Uterus (tissue), 4 donors: ENCODE measurements around the gene NFIC. TPM values are rescaled to one million over a fixed set of nuclear protein-coding genes. Genes with fewer than 3 reads are reported as not detected.

Experiments
- DNase-seq, 2 donors: peaks; one replicate each; pipeline ENCODE4 v3.0.0-alpha.2; 2019 to 2020
- H3K27ac ChIP-seq, 2 donors: fragments of 200-600 bp; sonication (generic); 1 replicate in 1 of 2; 2 replicates in 1 of 2; pipeline ENCODE4 v1.5.1; 2016 to 2018
- H3K27me3 ChIP-seq, 2 donors: fragments of 200-600 bp; sonication (generic); one replicate each; pipeline ENCODE4 v1.5.1; 2018 to 2019; ENCODE audit warnings: control low read depth in 1 of 2
- H3K36me3 ChIP-seq, 2 donors: fragments of 200-600 bp; sonication (generic); one replicate each; pipeline ENCODE4 v1.5.1; 2019; ENCODE audit warnings: control low read depth in 1 of 2
- H3K4me1 ChIP-seq, 2 donors: fragments of 200-600 bp; sonication (generic); one replicate each; pipeline ENCODE4 v1.5.1; 2018 to 2019; ENCODE audit warnings: control low read depth in 1 of 2
- H3K4me3 ChIP-seq, 2 donors: fragments of 200-600 bp; sonication (generic); 1 replicate in 1 of 2; 2 replicates in 1 of 2; pipeline ENCODE4 v1.5.1; 2018 to 2019; ENCODE audit warnings: mild to moderate bottlenecking in 1 of 2
- H3K9me3 ChIP-seq, 2 donors: fragments of 200-600 bp; sonication (generic); one replicate each; pipeline ENCODE4 v1.5.1; 2019; ENCODE audit warnings: control low read depth in 1 of 2
- CTCF ChIP-seq, 4 experiments: fragments of 200-600 bp in 2 of 4; fragments of 450-650 bp in 2 of 4; sonication (generic) in 2 of 4; IDR thresholded peaks; one replicate each; pipeline ENCODE4 v1.5.1; 2016 to 2019; ENCODE audit warnings: antibody characterized with exemption in 4 of 4, mild to moderate bottlenecking in 2 of 4, moderate library complexity in 1 of 4
- POLR2A ChIP-seq, 2 donors: fragments of 450-650 bp; IDR thresholded peaks; one replicate each; pipeline ENCODE4 v1.6.1; 2016; ENCODE audit warnings: antibody characterized with exemption in 2 of 2, mild to moderate bottlenecking in 1 of 2, moderate library complexity in 1 of 2
- intact Hi-C: fragments of 100-400 bp; cut with DNase I; formaldehyde crosslinking; loops from one replicate; pipeline ENCODE4 v1.15.1; 2023; ENCODE audit warnings: low total_unique reads
- total RNA-seq, 4 donors: library from RNA; depleted of rRNA in 3 of 4; stranded (reverse); fragments of >200 nt in 3 of 4; gene quantifications; one replicate each; pipeline versions ENCODE4 v1.1.0 to v1.2.4, GENCODE V29; 2014 to 2023
- donor health status: DM: yes; HTN: yes; CAD: no.

The NFIC gene
- total RNA-seq, 4 donors from 2014 or later = 18.5 to 361 (median 82.9) TPM

DNA sequence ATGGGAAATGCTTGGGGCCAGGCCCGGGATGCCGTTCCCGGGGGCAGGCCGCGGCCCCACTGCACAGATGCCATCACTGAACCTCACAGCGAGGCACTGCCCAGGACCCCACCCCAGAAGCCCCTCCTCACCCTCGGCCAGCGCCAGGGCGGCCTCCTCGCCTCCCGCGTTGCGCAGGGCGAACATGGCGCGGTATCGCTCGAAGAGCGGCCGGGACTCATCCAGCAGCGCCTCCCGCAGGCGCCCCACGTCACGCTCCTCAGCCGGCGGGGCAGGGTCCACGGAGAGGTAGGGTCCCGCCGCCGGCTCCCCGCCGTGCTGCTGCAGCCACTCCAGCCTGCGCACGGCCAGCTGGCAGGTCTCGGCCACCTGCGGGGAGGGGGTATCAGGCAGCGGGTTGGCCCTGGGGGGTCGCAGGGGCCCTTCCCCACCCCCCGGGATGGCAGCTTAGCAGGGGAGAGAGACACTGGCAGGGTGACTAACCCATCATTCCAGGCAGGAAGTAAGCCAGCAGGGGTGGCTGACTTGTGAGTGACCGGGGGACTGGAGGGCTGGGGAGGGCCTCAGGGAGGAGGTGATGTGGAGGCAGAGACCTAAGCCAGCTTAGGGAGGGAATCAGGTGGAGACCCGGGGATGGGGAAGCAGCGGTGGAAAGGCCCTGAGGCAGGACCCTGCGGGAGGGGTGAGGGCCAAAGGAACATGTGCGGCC is 125.9 kb downstream of the NFIC start:
- intact Hi-C loops = no loop called here
- no peaks in the 10 kb centered on the region for H3K4me1 ChIP-seq
- no peaks in the 10 kb centered on the region for H3K27me3 ChIP-seq
- no peak for TF ChIP-seq POLR2A (IDR thresholded peaks at IDR 0.05)
- TF ChIP-seq CTCF (IDR thresholded peaks at IDR 0.05) = no peak
- no peak overlapping the region for H3K27ac ChIP-seq
- H3K4me3 ChIP-seq = no peak overlapping the region
- H3K9me3 ChIP-seq = no peaks in the 10 kb centered on the region
- no peaks in the 10 kb centered on the region for H3K36me3 ChIP-seq
- no peak for DNase-seq

GRCh38 chr19:3492919-3493318 is 126.5 kb downstream of the NFIC start:
- no peak for TF ChIP-seq POLR2A (IDR thresholded peaks at IDR 0.05)
- no peak for TF ChIP-seq CTCF (IDR thresholded peaks at IDR 0.05)
- intact Hi-C loops = no loop called here
- Histone ChIP-seq H3K4me1 (no peaks in the 10 kb centered on the region), H3K36me3 (no peaks in the 10 kb centered on the region), H3K27ac (no peak overlapping the region), H3K27me3 (no peaks in the 10 kb centered on the region), H3K9me3 (no peaks in the 10 kb centered on the region), H3K4me3 (no peak overlapping the region)
- DNase-seq = no peak

DNA sequence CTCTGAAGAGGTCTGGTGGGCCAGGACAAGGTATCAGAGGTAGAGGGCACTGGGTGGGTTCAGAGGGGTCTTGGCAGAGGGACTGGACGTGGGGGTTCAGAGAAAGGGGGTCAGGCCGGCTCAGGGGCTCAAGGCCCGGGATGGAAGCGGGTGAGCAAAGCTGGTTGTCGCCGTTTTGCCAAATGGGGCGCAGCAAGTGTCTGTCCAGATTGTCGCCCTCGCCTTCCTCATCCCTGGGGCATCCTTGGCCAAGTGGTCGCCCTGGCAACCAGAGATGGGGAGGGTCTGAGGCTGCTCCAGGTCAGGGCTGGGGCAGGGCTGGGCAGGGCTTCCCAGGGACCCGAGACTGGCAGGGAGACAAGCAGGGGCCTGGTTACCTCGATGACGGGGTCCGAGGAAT is 127.3 kb downstream of the NFIC start:
- intact Hi-C loops = no loop called here
- H3K27ac ChIP-seq = no peak overlapping the region
- no peaks in the 10 kb centered on the region for H3K36me3 ChIP-seq
- H3K27me3 ChIP-seq = no peaks in the 10 kb centered on the region
- H3K4me1 ChIP-seq = no peaks in the 10 kb centered on the region
- H3K9me3 ChIP-seq = no peaks in the 10 kb centered on the region
- TF ChIP-seq POLR2A (IDR thresholded peaks at IDR 0.05) (no peak), CTCF (IDR thresholded peaks at IDR 0.05) (no peak)
- DNase-seq = no peak
- H3K4me3 ChIP-seq = no peak overlapping the region

DNA sequence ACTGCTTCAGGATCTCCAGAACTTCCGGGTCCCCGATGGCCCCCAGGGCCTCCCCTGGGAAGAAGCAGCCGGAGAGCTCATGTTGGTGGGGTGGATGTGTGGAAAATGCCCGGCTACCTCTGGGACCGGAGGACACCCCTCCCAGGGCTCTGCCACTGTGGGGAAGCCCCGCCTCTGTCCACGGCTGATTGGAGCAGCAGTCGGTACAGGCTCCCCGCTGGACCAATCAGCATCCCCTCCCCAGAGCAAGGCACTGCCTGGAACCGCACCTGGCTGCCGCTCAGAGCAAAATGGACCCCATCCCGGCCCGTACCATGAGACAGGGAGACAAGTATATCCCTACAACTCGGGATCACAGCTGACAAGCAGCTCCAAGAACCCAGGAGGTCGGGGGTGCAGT is 127.7 kb downstream of the NFIC start:
- Histone ChIP-seq H3K27ac (no peak overlapping the region), H3K4me3 (no peak overlapping the region), H3K36me3 (no peaks in the 10 kb centered on the region), H3K4me1 (no peaks in the 10 kb centered on the region), H3K27me3 (no peaks in the 10 kb centered on the region), H3K9me3 (no peaks in the 10 kb centered on the region)
- intact Hi-C loops = no loop called here
- DNase-seq = no peak
- TF ChIP-seq CTCF (IDR thresholded peaks at IDR 0.05) (no peak), POLR2A (IDR thresholded peaks at IDR 0.05) (no peak)

GRCh38 chr19:3494559-3494958 is 128.2 kb downstream of the NFIC start:
- intact Hi-C loops = no loop called here
- Histone ChIP-seq H3K4me1 (peaks cover 0 to 3% of the 10 kb centered on the region in 2 donors), H3K4me3 (no peak overlapping the region), H3K27me3 (no peaks in the 10 kb centered on the region), H3K27ac (no peak overlapping the region), H3K36me3 (no peaks in the 10 kb centered on the region), H3K9me3 (no peaks in the 10 kb centered on the region)
- no peak for DNase-seq
- TF ChIP-seq POLR2A (IDR thresholded peaks at IDR 0.05) = no peak
- no peak for TF ChIP-seq CTCF (IDR thresholded peaks at IDR 0.05)
